ENCODE data around the gene KRTAP19-8. TPM values are rescaled to one million over a fixed set of nuclear protein-coding genes. Genes with fewer than 3 reads are reported as not detected.

KRTAP19-8 gene
- total RNA-seq, 1 donor from 2014 or later = not detected

GRCh38 chr21:31012133-31013089 lies 25.9 kb downstream of the KRTAP19-8 start:
- Mint-ChIP-seq H3K9me3 (no peaks in the 10 kb centered on the region), H3K27me3 (no peaks in the 10 kb centered on the region), H3K4me1 (no peaks in the 10 kb centered on the region), H3K36me3 (ENCODE audit: low read depth) (no peaks in the 10 kb centered on the region), H3K27ac (no peak overlapping the region), H3K4me3 (no peak overlapping the region)
- intact Hi-C loops (cut with micrococcal nuclease) = no loop called here
- no peak for DNase-seq
- ChIA-PET POLR2A (no interaction called here), CTCF (no interaction called here)
- no peak for ATAC-seq (ENCODE audit: low read depth)
- TF ChIP-seq CTCF (IDR thresholded peaks at IDR 0.05) = no peak

- Mint-ChIP-seq H3K9me3 (peaks cover 2% of the 10 kb centered on the region), H3K4me3 (no peak overlapping the region), H3K27me3 (no peaks in the 10 kb centered on the region), H3K4me1 (no peaks in the 10 kb centered on the region), H3K27ac (no peak overlapping the region), H3K36me3 (ENCODE audit: low read depth) (no peaks in the 10 kb centered on the region)
- no peak for DNase-seq
- TF ChIP-seq CTCF (IDR thresholded peaks at IDR 0.05) = no peak
- CTCF ChIA-PET = no interaction called here
- intact Hi-C loops (cut with micrococcal nuclease) = no loop called here
- POLR2A ChIA-PET = no interaction called here
- ATAC-seq (ENCODE audit: low read depth) = no peak
Measured at GRCh38 chr21:31011412-31011811, 26.9 kb downstream of the KRTAP19-8 start.

- Mint-ChIP-seq H3K4me1 (no peaks in the 10 kb centered on the region), H3K4me3 (no peak overlapping the region), H3K27me3 (no peaks in the 10 kb centered on the region), H3K36me3 (ENCODE audit: low read depth) (no peaks in the 10 kb centered on the region), H3K9me3 (peaks cover 2% of the 10 kb centered on the region), H3K27ac (no peak overlapping the region)
- ATAC-seq (ENCODE audit: low read depth) (no peak), DNase-seq (no peak)
- no peak for TF ChIP-seq CTCF (IDR thresholded peaks at IDR 0.05)
- POLR2A ChIA-PET = no interaction called here
- CTCF ChIA-PET = no interaction called here
- intact Hi-C loops (cut with micrococcal nuclease) = no loop called here
Measured at GRCh38 chr21:31008355-31008754, 29.9 kb downstream of the KRTAP19-8 start.

- ATAC-seq (ENCODE audit: low read depth) (no peak), DNase-seq (no peak)
- no peaks in the 10 kb centered on the region for H3K4me1 Mint-ChIP-seq
- H3K27ac Mint-ChIP-seq = no peak overlapping the region
- no peaks in the 10 kb centered on the region for H3K27me3 Mint-ChIP-seq
- peaks cover 2% of the 10 kb centered on the region for H3K9me3 Mint-ChIP-seq
- TF ChIP-seq CTCF (IDR thresholded peaks at IDR 0.05) = no peak
- no peak overlapping the region for H3K4me3 Mint-ChIP-seq
- intact Hi-C loops (cut with micrococcal nuclease) = no loop called here
- CTCF ChIA-PET = no interaction called here
- no peaks in the 10 kb centered on the region for H3K36me3 Mint-ChIP-seq (ENCODE audit: low read depth)
- POLR2A ChIA-PET = no interaction called here
Measured at GRCh38 chr21:31005019-31005418, 33.3 kb downstream of the KRTAP19-8 start.

GRCh38 chr21:31003471-31003870 lies 34.8 kb downstream of the KRTAP19-8 start:
- DNase-seq (no peak), ATAC-seq (ENCODE audit: low read depth) (no peak)
- H3K9me3 Mint-ChIP-seq = peaks cover 2% of the 10 kb centered on the region
- intact Hi-C loops (cut with micrococcal nuclease) = no loop called here
- ChIA-PET CTCF (no interaction called here), POLR2A (no interaction called here)
- no peak overlapping the region for H3K27ac Mint-ChIP-seq
- TF ChIP-seq CTCF (IDR thresholded peaks at IDR 0.05) = no peak
- no peaks in the 10 kb centered on the region for H3K4me1 Mint-ChIP-seq
- H3K36me3 Mint-ChIP-seq (ENCODE audit: low read depth) = no peaks in the 10 kb centered on the region
- no peaks in the 10 kb centered on the region for H3K27me3 Mint-ChIP-seq
- H3K4me3 Mint-ChIP-seq = no peak overlapping the region
